GM04503 (cell line): Measurements from ENCODE around the gene CYB5B.

Experiments used
- DNase-seq: peaks from one replicate; pipeline ENCODE4 v3.0.0-alpha.2; 2012; ENCODE audit warnings: low read depth

CYB5B gene

GRCh38 chr16:69444873-69445517 lies 20.6 kb downstream of the CYB5B start:
- no peak for DNase-seq

DNA sequence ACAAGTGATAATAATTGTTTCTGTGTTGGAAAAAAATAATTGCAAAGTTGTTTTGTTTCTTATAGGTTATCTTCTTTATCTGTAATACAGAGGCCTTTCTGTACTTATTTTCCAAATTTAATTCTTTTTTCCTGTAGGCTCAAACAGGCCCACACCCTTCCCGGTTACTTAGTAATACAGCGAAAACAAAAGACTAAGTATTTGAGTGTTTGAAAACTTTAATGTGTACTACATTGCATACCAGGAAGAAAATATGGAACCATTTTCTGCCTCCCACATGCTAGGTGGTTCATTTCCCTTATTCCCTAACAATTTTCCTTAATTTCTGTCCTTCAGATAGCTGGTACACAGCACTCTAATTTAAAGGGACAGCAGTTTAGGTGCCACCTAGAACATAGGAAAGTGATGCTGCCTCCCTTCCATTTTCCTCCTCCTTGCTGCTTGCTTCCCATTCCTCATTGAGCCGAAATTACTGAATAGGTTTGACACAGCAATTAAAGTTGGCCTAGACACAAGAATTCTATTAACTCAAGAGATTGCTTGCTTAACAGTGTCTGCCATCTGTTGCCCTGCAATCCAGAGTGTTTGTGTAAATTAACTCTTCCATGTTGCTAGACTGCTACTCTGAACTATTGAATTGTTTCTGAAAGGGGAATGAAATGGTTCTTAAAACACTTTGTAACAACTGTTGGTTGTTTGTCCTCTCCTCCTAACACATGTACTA lies 24.2 kb downstream of the CYB5B start:
- DNase-seq = peak; percentile 55

DNA sequence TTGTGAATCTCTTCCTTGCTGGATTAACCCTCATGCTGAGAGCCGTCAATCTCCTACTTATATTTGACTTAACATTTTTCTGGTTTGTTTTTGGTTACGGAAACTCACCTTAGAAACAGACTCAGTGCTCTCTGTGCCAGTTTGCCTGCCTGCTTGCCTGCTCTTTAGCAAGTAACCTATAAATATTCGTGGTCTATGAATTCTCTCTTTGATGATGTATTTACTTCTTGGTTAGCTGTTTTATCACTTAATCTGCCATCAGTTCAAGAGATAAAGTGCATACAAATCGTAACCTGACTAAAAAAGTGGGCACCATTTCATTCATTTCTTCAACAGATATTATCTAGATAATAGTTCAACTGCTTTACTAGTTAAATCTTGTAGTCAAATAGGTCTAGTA lies 26.7 kb downstream of the CYB5B start:
- no peak for DNase-seq

- no peak for DNase-seq
These were observed 29.5 kb downstream of the CYB5B start for GRCh38 chr16:69453936-69454335.

GRCh38 chr16:69463876-69464275 lies 39.5 kb downstream of the CYB5B start:
- no peak for DNase-seq

DNA sequence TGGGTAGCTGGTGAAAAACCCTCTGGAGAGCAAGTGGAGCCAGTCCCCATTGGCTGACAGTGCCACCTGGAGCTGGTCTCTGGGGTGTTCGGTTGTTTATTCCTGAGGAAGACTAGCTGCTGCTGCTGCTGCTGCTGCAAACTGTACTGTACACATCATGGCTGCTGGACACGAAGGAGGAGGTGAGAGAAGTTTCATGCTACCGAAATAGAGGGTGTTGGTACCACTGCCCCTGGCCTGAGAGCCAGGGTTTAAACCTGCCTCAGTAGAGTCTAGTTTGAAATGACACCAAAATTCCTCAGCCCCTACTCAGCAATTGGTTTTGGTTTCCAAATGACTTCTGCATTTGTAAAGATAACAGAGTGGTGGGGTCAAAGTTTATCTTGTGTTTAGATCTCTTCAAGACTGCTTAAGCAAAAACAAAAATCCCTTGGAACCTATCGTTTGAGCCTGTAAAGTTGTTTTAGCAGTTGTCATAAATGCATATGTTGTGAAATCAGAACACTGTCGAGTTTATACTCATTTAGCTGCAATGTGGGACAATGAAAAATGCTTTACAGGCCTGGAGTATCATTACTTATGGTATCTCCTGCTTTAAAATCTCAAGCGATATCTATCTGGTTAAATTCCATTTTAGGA lies 40.8 kb downstream of the CYB5B start:
- DNase-seq = no peak

- no peak for DNase-seq
These were observed 41.5 kb downstream of the CYB5B start for GRCh38 chr16:69465881-69466280.

DNA sequence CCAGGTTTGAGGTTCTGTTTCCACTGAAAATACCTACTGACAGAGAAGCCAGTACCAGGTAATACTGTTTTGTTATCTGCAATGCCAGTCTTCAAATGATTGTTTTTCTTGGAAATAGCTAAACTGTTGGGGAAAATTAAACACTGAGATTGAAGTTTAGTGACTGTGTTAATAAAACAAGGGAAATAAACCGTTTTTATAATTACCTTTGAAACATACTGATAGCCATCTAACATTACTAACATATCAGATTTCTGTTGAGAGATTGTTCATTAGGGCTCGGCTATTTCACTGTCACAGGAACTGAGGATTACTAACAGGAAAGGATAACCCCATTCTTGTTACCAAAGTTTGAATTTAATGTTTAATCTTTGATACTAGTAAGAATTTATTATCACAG lies 42.1 kb downstream of the CYB5B start:
- no peak for DNase-seq

GRCh38 chr16:69467080-69467479 lies 42.7 kb downstream of the CYB5B start:
- DNase-seq = no peak

DNA sequence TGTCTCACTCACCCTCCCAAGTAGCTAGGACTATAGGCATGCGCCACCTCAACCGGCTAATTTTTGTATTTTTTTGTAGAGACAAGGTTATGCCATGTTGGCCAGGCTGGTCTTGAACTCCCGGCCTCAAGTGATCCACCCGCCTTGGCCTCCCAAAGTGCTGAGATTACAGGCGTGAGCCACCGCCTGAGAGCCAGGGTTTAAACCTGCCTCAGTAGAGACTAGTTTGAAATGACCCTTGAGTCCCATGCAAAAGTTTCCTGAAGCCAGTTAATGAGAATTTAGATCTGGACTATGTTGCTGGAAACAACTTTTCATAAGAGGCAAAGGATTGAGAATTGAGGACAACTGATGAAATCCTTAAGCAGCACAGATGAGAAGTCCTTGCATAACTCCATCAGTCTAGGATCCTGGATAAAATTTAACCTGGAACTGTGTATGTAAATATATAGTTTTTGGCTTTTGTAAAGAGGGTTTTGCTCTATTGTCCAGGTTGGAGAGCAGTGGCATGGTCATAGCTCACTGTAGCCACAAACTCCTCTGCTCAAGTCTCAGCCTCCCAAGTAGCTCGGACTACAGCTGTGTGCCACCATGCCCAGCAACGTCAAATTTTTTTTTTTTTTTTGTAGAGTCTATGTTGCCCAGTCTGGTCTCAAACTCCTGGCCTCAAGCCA lies 43.2 kb downstream of the CYB5B start:
- DNase-seq = no peak

DNA sequence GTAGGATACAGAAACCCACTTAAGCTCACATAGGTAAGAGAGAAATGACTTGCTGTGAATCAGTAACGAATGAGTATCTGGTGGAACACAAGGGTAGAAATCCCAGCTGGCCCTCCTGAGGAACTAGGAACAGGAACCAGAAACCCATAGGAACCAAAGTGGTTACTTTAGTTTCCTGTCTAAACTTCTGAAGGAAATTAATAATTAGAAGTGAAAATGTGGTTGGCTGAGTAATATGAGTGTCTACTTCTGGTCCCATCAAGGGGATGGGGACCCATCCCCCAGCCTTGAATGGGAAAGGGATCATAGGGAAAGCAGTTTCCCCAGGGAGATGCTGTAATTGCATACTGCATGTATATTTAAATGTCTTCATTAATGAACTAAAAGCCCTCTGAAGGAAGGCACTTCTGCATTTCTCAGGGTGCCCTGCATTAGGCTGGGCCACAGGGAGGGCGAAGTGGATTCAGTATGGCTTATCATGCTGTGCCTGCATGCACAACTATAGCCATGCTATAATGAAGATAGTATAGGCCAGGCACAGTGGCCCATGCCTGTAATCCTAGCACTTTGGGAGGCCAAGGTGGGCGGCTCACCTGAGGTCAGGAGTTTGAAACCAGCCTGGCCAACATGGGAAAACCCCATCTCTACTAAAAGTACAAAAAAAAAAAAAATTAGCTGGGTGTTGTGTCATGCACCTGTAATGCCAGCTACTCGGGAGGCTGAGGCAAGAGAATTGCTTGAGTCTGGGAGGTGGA lies 45.6 kb downstream of the CYB5B start:
- no peak for DNase-seq

DNA sequence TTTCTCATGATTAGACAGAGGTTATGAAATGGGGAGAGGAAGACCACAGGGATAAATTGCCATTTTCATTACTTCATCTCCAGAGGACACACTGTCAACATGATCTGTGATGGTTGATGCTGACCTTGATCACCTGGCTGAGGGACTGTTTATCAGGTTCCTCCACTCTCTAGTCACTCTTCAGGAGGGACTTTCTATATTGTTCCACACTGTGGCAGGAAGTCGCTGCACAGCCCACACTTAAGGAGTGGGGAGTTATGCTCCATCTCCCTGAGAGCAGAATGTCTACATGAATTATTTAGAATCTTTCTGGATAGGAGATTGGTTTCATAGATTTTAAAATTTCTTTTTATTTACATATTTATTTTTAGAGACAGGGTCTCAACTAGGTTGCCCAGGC lies 46.7 kb downstream of the CYB5B start:
- no peak for DNase-seq

DNA sequence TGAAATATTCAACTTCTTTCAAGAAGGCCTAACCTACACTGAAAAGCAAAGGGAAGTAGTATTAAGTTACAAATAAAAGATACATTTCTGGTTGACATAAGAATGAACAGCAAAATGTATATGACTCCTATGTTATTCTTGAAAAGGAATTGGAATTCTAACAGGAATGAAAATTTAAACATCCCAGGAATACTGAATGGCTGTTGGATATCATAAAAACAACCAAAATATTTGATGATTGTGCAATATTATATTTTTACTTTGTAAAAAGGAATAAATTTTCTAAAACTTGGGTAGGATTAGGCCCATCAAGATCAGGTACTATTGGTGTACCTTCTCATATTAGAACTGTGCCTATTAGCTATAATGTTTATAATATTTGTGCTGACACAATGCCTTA lies 50.0 kb downstream of the CYB5B start:
- no peak for DNase-seq

- peak; percentile 82 for DNase-seq
These were observed 52.6 kb downstream of the CYB5B start for GRCh38 chr16:69476920-69477443.

GRCh38 chr16:69477546-69477945 lies 53.1 kb downstream of the CYB5B start:
- no peak for DNase-seq

DNA sequence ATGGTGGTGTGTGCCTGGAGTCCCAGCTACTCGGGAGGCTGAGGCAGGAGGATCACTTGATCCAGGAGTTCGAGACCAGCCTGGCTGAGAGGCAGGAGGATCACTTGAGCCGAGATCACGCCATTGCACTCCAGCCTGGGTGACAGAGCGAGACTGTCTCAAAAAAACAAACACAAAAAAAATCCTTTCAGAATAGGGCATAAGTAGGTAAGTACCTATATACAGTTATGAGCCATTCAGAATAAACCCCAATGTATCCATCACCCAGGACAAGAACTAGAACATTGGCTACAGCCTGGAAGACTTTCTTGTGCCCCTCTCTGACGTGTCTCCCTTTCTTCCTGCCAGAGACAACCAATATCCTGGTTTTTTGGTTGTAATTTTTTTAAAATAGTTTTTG lies 54.3 kb downstream of the CYB5B start:
- DNase-seq = no peak

GRCh38 chr16:69479775-69480174 lies 55.4 kb downstream of the CYB5B start:
- no peak for DNase-seq

GRCh38 chr16:69481901-69482341 lies 57.5 kb downstream of the CYB5B start:
- no peak for DNase-seq

GRCh38 chr16:69482410-69482991 lies 58.1 kb downstream of the CYB5B start:
- peak; percentile 64 for DNase-seq

DNA sequence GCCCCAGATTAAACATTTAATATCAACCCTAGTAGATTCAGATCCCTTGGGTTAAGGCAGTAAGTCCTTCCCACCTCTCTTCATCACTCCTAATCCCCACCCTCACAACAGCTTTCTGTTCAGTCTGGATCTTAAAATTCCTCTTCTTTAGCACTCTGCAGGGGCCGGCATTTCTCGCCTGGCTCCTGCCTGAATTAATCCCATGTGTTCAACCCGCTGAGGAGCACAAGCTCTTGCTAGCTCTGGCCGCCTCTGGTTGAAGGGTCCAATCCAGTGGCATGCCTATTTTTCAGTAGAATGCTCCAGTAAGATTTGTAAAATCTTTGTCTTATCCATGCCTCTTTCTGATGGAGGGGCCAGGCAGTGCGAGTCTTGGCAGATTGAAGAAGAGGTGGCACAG lies 59.2 kb downstream of the CYB5B start:
- no peak for DNase-seq

GRCh38 chr16:69485361-69485760 lies 60.9 kb downstream of the CYB5B start:
- no peak for DNase-seq
